Loucy (cell line): ENCODE results near the gene OPTN.

Experiments used
- H2AFZ ChIP-seq: fragments of 200-600 bp; sonication (generic); 2 replicates; pipeline ENCODE4 v1.6.0; 2016; ENCODE audit warnings: antibody characterized with exemption, mild to moderate bottlenecking, low read length, moderate library complexity
- H3F3A ChIP-seq: fragments of 200-600 bp; 2 replicates; pipeline ENCODE4 v1.6.0; 2016; ENCODE audit warnings: antibody characterized with exemption, low read depth, mild to moderate bottlenecking
- H3K27me3 ChIP-seq: fragments of 200-600 bp; sonication (generic); 2 replicates; pipeline ENCODE4 v1.6.1; 2014; ENCODE audit warnings: low read length, mild to moderate bottlenecking; ENCODE audit not compliant: insufficient read depth, poor library complexity, severe bottlenecking
- H3K36me3 ChIP-seq: fragments of 200-600 bp; sonication (generic); 2 replicates; pipeline ENCODE4 v1.6.1; 2016; ENCODE audit warnings: low read length; ENCODE audit not compliant: insufficient read depth
- H3K4me1 ChIP-seq: fragments of 200-600 bp; sonication (generic); 2 replicates; pipeline ENCODE4 v1.5.1; 2014; ENCODE audit warnings: low read length, mild to moderate bottlenecking; ENCODE audit not compliant: insufficient read depth, poor library complexity, severe bottlenecking
- H3K4me2 ChIP-seq: fragments of 200-600 bp; sonication (generic); 2 replicates; pipeline ENCODE4 v1.6.0; 2014; ENCODE audit warnings: antibody characterized with exemption, low read length, low read depth, mild to moderate bottlenecking; ENCODE audit not compliant: poor library complexity, severe bottlenecking
- H3K4me3 ChIP-seq: fragments of 200-600 bp; sonication (generic); 2 replicates; pipeline ENCODE4 v1.5.1; 2014; ENCODE audit warnings: low read length, mild to moderate bottlenecking, mixed read lengths; ENCODE audit not compliant: poor library complexity, severe bottlenecking
- H3K79me2 ChIP-seq: fragments of 200-600 bp; sonication (generic); 2 replicates; pipeline ENCODE4 v1.6.1; 2014; ENCODE audit warnings: low read length; ENCODE audit not compliant: insufficient read depth
- H3K9ac ChIP-seq: fragments of 200-600 bp; sonication (generic); 2 replicates; pipeline ENCODE4 v1.6.0; 2014; ENCODE audit warnings: mild to moderate bottlenecking, low read depth, low read length, moderate library complexity; ENCODE audit not compliant: poor library complexity, severe bottlenecking
- H3K9me2 ChIP-seq: fragments of 200-600 bp; sonication (generic); replicated peaks from 2 replicates; pipeline ENCODE4 v1.6.1; 2016; ENCODE audit warnings: low read depth, low read length, mixed read lengths
- H3K9me3 ChIP-seq: fragments of 200-600 bp; sonication (generic); 2 replicates; pipeline ENCODE4 v1.6.1; 2014; ENCODE audit warnings: mild to moderate bottlenecking, antibody characterized with exemption, low read length, low read depth; ENCODE audit not compliant: insufficient read depth
- H4K20me1 ChIP-seq: fragments of 200-600 bp; sonication (generic); 2 replicates; pipeline ENCODE4 v1.6.0; 2014; ENCODE audit warnings: antibody characterized with exemption, low read length, mild to moderate bottlenecking; ENCODE audit not compliant: insufficient read depth, poor library complexity, severe bottlenecking
- CTCF ChIP-seq: fragments of 200-600 bp; sonication (generic); conservative IDR thresholded peaks from 2 replicates; pipeline ENCODE4 v1.5.1; 2014; ENCODE audit warnings: mild to moderate bottlenecking, antibody characterized with exemption, low read length
- EZH2phosphoT487 ChIP-seq: fragments of 200-600 bp; IDR thresholded peaks from 2 replicates; pipeline ENCODE4 v1.6.1; 2018; ENCODE audit warnings: antibody characterized with exemption, mild to moderate bottlenecking, moderate library complexity, borderline replicate concordance

The OPTN gene

DNA sequence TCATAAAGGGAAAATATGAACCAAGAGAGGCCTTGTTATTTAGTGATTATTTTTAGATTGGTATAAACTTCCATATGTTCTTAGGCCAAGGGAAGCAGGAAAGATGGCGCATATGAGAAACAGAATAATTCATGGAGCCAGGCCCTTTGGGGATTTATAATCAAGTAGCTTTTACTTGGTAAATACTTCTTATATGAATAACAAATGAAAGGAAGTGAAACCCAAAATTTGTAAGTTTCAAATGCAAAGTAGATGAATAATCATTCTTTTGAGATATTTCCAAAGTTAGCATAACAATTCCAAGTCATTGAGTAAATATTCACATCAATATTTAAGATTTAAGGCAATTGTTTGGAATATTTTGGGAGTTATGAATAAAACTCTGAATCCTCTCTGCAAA lies 13.9 kb upstream of the OPTN start:
- no peaks in the 10 kb centered on the region for H3K9me2 ChIP-seq

DNA sequence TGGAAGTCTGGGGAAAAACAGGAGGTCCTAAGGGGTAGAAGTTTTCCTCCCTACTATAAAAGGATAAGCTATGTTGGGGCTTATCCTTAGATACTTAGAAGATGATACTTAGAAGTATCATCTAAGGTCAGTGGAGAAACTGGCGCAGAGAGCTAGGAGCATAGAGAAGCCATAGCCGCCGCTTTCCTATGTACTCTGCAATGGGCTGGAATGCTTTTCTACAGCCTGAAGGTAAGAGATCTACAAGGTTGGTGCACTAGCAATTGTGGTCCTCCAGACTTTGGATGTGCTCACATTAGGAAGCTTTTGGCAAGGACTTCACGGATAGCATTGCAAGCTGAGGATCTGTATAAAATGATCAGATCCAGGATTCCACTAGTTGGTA lies 12.4 kb upstream of the OPTN start:
- no peaks in the 10 kb centered on the region for H3K9me2 ChIP-seq
- no peak overlapping the region for H3K4me3 ChIP-seq
- no peak overlapping the region for H3K4me2 ChIP-seq
- no peaks in the 10 kb centered on the region; the same call in 1 of the 2 replicates for H3K9me3 ChIP-seq
- H3K9ac ChIP-seq = no peak overlapping the region
- TF ChIP-seq EZH2phosphoT487 (no peak), CTCF (no peak)
- H2AFZ ChIP-seq = no peak overlapping the region
- H3K4me1 ChIP-seq = no peaks in the 10 kb centered on the region
- no peaks in the 10 kb centered on the region for H3F3A ChIP-seq
- no peaks in the 10 kb centered on the region for H3K27me3 ChIP-seq
- no peaks in the 10 kb centered on the region for H3K36me3 ChIP-seq
- H4K20me1 ChIP-seq = no peaks in the 10 kb centered on the region
- H3K79me2 ChIP-seq = no peaks in the 10 kb centered on the region

More for the DNA sequence above, 13.9 kb upstream of the OPTN start:
- H3K9ac ChIP-seq = no peak overlapping the region
- H3K79me2 ChIP-seq = no peaks in the 10 kb centered on the region
- no peak overlapping the region for H2AFZ ChIP-seq
- no peak overlapping the region for H3K4me3 ChIP-seq
- H3K9me3 ChIP-seq = no peaks in the 10 kb centered on the region; the same call in 1 of the 2 replicates
- no peak for TF ChIP-seq CTCF
- TF ChIP-seq EZH2phosphoT487 = no peak
- no peaks in the 10 kb centered on the region for H3K27me3 ChIP-seq
- no peak overlapping the region for H3K4me2 ChIP-seq
- no peaks in the 10 kb centered on the region for H4K20me1 ChIP-seq
- no peaks in the 10 kb centered on the region for H3F3A ChIP-seq
- H3K4me1 ChIP-seq = no peaks in the 10 kb centered on the region
- H3K36me3 ChIP-seq = no peaks in the 10 kb centered on the region

- Histone ChIP-seq H3K4me2 (no peak overlapping the region), H2AFZ (no peak overlapping the region)
Observed at GRCh38 chr10:13087986-13088618, 11.9 kb upstream of the OPTN start.

More at GRCh38 chr10:13087986-13088618, 11.9 kb upstream of the OPTN start:
- H3K4me1 ChIP-seq = no peaks in the 10 kb centered on the region
- TF ChIP-seq CTCF (no peak), EZH2phosphoT487 (no peak)
- no peaks in the 10 kb centered on the region for H3K79me2 ChIP-seq
- H4K20me1 ChIP-seq = no peaks in the 10 kb centered on the region
- H3K27me3 ChIP-seq = no peaks in the 10 kb centered on the region
- H3K4me3 ChIP-seq = no peak overlapping the region
- H3F3A ChIP-seq = no peaks in the 10 kb centered on the region
- H3K9me3 ChIP-seq = no peaks in the 10 kb centered on the region; the same call in 1 of the 2 replicates
- no peak overlapping the region for H3K9ac ChIP-seq
- no peaks in the 10 kb centered on the region for H3K36me3 ChIP-seq
- no peaks in the 10 kb centered on the region for H3K9me2 ChIP-seq
